Measurements from ENCODE around the gene LHFPL6. TPM values are rescaled to one million over a fixed set of nuclear protein-coding genes. Genes with fewer than 3 reads are reported as not detected.

LHFPL6 gene
- total and polyA plus RNA-seq, 10 of the 15 experiments (the other 5 are each of a cell fraction or from before 2014, with no cell fraction given) = 0.11 to 4.6 (median 0.41) TPM

DNA sequence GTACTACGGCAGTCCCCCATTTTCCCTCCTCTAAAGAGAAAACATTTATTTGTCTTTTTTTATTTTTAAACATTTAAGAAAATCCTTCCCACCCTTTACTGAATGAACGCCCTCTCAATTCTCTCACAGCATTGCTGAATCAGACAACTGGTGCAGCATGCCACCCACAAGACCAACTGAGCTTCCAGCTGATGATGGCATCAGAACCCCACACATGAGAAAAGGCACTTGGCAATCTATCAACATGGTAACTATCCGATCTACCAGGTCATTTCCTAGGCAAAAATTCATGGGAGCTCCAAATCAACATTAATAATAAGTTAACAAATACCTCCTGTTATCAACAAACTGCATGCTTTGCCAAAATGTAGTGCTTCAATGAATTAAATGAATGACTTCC is 43.1 kb downstream of the LHFPL6 start (continued):
- TF ChIP-seq SP1 (IDR thresholded peaks at IDR 0.05; ENCODE audit: low read depth, low read length) (no peak), MYC (IDR thresholded peaks at IDR 0.05; ENCODE audit: insufficient read depth, insufficient read length, insufficient replicate concordance, low read length, severe bottlenecking) (no peak), SUPT20H (IDR thresholded peaks at IDR 0.05; ENCODE audit: borderline replicate concordance, control insufficient read depth, low read depth, low read length) (no peak), RBBP5 (conservative IDR thresholded peaks at IDR 0.05) (no peak), SMARCA5 (IDR thresholded peaks at IDR 0.05) (no peak)

DNA sequence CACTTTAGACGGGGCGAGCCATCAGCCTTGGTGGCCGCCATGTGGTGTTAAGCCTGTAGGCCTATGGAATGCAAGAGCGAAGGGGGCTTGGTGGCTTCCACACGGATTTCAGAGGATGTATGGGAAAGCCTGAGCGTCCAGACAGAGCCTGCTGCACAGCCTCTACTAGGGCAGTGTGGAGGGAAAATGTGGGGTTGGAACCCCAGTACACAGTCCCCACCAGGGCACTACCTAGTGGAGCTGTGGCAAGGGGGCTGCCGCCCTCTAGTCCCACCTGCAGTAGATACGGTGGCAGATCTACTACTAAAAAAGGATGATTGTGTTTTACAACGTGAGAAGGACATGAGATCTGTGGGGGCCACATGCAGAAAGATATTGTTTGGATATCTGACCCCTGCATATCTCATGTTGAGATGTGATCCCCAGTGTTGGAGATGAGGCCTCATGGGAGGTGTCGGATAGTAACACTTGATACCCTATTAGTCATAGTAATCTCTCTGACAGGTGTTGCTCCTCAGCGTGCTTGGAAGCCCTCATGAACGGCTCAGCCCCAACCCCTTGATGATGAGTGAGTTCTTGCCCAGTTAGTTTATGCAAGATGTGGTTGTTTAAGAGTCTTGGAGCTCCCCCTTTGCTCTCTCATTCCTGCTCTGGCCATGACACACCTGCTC is 45.6 kb downstream of the LHFPL6 start:
- H3K36me3 ChIP-seq (ENCODE audit: control insufficient read depth in 2 of 2, insufficient read depth in 2 of 2, low read length in 1 of 2) = no peaks in the 10 kb centered on the region
- no peak overlapping the region for H3K9ac ChIP-seq (ENCODE audit: control insufficient read depth, insufficient read depth, low read length)
- ChIA-PET SMC1A (ENCODE audit: uncharacterized antibody, unreplicated experiment) (interaction anchor here (1.5 kb wide), 1 partner anchor 14 kb away, joined by 3 read pairs; no protein-coding TSS in a partner anchor), CTCF (no interaction called here), POLR2A (no interaction called here), RAD21 (ENCODE audit: unreplicated experiment) (no interaction called here)
- no peak overlapping the region for H2AFZ ChIP-seq (ENCODE audit: control insufficient read depth, low read depth, low read length)
- no peak for TF ChIP-seq BCL11A (IDR thresholded peaks at IDR 0.05; ENCODE audit: low read depth, low read length)
- TF ChIP-seq RELA (IDR thresholded peaks at IDR 0.05; ENCODE audit: borderline replicate concordance, partially characterized antibody) = no peak
- TF ChIP-seq ZNF217 (IDR thresholded peaks at IDR 0.05) = no peak
- TF ChIP-seq MTA2 (IDR thresholded peaks at IDR 0.05; ENCODE audit: low read depth) = no peak
- TF ChIP-seq, protein P1, sequence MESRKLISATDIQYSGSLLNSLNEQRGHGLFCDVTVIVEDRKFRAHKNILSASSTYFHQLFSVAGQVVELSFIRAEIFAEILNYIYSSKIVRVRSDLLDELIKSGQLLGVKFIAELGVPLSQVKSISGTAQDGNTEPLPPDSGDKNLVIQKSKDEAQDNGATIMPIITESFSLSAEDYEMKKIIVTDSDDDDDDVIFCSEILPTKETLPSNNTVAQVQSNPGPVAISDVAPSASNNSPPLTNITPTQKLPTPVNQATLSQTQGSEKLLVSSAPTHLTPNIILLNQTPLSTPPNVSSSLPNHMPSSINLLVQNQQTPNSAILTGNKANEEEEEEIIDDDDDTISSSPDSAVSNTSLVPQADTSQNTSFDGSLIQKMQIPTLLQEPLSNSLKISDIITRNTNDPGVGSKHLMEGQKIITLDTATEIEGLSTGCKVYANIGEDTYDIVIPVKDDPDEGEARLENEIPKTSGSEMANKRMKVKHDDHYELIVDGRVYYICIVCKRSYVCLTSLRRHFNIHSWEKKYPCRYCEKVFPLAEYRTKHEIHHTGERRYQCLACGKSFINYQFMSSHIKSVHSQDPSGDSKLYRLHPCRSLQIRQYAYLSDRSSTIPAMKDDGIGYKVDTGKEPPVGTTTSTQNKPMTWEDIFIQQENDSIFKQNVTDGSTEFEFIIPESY (IDR thresholded peaks at IDR 0.05) = no peak
- TF ChIP-seq PML (IDR thresholded peaks at IDR 0.05; ENCODE audit: low read length) = no peak
- TF ChIP-seq TCF7 (IDR thresholded peaks at IDR 0.05; ENCODE audit: borderline replicate concordance) = no peak
- in situ Hi-C loops (cut with MboI) = no loop called here
- H3K27me3 ChIP-seq (replicated peaks in 1 of 2; ENCODE audit: control insufficient read depth in 2 of 2, insufficient read depth in 2 of 2, low read length in 1 of 2) = no peaks in the 10 kb centered on the region
- no peaks in the 10 kb centered on the region for H4K20me1 ChIP-seq (ENCODE audit: control insufficient read depth, insufficient read depth)
- no TSS peak for BruUV-seq (replicated peaks)
- DNase-seq (ENCODE audit: low read depth, low spot score) (no peak), FAIRE-seq (no peak), ATAC-seq (no peak)
- no peak overlapping the region for H3K27ac ChIP-seq (ENCODE audit: control insufficient read depth, insufficient read depth)
- H3K9me3 ChIP-seq (replicated peaks; ENCODE audit: control insufficient read depth, insufficient read depth, low read length) = no peaks in the 10 kb centered on the region
- H3K4me3 ChIP-seq = no peak overlapping the region
- H3K4me1 ChIP-seq (ENCODE audit: control insufficient read depth, insufficient read depth, low read length) = no peaks in the 10 kb centered on the region
- no peak overlapping the region for H3K4me2 ChIP-seq (ENCODE audit: control insufficient read depth, insufficient read depth)
- H3K79me2 ChIP-seq (ENCODE audit: control insufficient read depth, insufficient read depth, low read length) = no peaks in the 10 kb centered on the region
- intact Hi-C loops (cut with micrococcal nuclease; ENCODE audit: unreplicated experiment) = no loop called here
- 51% methylated on average over 12 of the region's 12 CpGs for WGBS (ENCODE audit: insufficient coverage, insufficient replicate concordance, low lambda C conversion rate, missing lambda C conversion rate)
